UCSD-AML1 (cell line): ENCODE results near the gene GPRC5B.

ENCODE experiments used
- DNase-seq: peaks from one replicate; lab custom pipeline; 2025; ENCODE audit not compliant: unreplicated experiment; lab: John Stamatoyannopoulos, UW

Gene GPRC5B

GRCh38 chr16:19846436-19846835 lies 38.2 kb downstream of the GPRC5B start:
- DNase-seq, result no peak

GRCh38 chr16:19844945-19845641 lies 39.6 kb downstream of the GPRC5B start:
- DNase-seq, result no peak

DNA sequence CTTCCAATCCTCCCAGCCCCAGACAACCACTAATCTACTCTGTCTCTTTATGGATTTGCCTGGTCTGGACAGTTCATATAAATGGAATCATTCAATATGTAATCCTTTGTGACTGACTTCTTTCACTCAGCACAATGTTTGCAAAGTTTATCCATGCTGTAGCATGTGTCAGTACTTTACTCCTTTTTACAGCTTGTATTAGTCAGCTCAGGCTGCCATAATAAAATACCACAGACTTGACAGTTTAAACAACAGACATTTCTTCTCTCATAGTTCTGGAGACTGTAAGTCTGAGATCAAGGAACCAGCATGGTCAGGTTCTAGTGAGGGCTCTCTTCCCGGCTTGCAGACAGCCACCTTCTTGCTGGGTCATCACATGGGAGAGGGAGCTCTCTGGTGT lies 41.3 kb downstream of the GPRC5B start:
- DNase-seq, result no peak

- no peak for DNase-seq
Observed at GRCh38 chr16:19842426-19843157, 42.1 kb downstream of the GPRC5B start.

- DNase-seq, result no peak
Observed at GRCh38 chr16:19841184-19841583, 43.5 kb downstream of the GPRC5B start.

- DNase-seq, result no peak
Observed at GRCh38 chr16:19840524-19841110, 44.0 kb downstream of the GPRC5B start.

DNA sequence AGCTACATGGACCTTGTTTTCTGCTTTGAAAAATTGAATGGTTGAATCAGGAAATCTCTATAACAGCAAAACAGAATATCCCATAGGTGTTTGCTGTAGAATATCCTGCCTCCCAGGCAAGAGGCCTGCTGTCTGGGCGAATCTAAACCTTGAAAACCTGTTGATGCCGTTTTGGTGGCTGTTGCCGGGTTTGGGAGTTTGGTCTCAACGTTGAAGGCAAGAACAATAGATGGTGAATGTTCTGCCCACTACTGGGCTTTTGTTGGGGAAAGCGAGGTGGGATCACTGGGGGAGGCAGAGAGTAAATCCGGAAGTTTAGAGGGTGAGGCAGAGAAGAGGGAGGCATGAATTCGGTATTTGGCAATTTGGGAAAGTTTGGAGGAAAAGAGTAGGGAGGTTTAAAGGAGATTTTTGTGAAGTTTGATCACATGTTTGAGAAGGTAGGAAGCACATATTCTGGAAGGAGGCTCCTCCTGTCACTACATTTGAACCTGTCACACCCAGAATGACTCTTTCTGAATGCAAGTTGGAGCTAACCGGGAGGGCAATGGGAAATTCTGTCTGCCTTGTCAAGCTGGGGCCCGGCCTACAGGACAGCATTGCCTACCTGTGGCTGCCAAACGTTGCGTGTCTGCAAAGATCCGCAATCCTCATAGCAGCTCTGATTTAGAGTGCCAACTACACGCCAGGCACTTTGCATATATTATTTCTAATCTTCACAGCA lies 46.5 kb downstream of the GPRC5B start:
- DNase-seq, result no peak

DNA sequence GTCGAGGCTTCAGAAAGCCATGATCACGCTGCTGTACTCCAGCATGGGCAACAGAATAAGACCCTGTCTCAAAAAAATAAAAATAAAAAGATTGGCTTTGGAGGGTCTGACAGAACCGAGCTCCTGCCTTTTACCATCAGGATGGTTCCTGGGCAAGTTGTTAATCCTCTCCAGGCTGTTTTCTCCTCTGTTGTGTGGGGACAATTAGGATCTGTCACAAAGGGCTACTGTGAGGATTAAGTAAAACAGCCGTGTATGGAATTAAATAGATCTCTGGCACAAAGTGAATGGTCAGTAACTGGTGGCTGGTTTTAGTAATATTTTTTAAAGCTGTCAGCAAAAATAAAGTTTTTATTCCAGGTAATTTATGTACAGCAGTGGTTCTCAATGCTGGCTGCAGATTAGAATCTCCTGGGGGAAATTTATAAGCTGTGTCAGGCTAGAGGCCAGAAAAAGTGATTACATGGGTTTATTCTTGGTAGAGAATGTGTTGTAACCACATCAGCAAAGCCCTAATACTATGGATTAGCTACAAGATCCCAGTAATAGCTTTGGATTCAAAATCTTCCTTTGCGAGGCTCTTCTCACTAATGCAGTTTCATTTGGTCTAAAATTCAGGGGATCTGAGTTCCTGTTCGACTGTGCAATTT lies 47.2 kb downstream of the GPRC5B start:
- no peak for DNase-seq

DNA sequence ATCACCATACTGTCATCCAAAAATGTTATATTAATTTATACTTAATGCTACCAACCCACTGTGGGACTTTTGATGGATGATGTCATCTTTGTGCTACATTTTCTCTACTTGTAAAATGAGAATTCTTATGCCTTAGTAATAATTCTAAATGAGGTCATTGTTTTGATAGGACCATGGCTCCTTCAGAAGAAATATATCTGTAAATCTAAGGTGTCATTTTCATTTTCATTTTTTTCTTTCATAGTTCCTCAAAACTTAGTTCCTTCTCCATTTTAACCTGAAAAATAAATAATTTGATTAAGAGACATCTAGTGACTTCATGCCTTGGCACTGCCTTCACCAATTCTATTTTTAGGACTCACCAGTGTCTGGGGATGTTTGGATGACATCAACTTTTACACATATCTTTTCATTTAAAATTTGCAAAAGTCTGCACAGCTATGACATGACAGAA lies 48.7 kb downstream of the GPRC5B start:
- DNase-seq, result no peak

DNA sequence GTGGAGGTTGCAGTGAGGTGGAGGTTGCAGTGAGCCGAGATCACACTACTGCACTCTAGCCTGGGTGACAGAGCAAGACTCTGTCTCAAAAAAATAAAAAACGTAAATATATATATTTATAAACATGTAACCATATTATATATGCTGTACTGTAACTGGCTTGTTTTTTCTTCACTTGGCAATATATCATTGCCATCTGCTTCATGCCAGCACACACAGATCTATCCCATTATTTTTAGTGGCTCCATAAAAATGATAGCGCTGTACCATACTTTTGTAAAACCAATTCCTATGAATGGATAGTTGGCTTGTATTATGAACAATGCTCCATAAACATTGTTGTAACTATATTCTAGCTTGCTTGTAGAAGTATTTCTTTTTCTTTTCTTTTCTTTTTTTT lies 49.5 kb downstream of the GPRC5B start:
- no peak for DNase-seq

GRCh38 chr16:19833581-19833980 lies 51.1 kb downstream of the GPRC5B start:
- DNase-seq, result no peak

- DNase-seq, result no peak
Observed at GRCh38 chr16:19833176-19833575, 51.5 kb downstream of the GPRC5B start.

DNA sequence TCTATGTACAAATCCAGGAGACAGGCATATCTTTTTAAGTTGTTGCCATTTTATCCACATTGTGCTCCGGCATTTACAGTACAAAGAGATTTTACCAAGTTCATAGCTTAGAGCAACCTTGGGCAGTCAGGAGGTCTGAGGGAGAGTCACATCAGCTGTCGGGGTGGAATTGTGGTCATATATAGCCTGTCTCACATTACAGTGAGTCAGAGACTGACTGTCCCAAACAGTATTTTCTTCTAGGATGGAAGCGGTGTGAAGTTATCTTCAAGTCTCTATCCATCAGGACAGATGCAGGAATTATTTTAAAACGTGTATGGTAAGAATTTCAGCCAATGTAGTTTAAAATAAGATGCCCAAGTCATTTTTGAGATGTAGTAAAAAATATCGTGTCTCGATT lies 53.0 kb downstream of the GPRC5B start:
- DNase-seq, result no peak

GRCh38 chr16:19830902-19831560 lies 53.6 kb downstream of the GPRC5B start:
- no peak for DNase-seq

DNA sequence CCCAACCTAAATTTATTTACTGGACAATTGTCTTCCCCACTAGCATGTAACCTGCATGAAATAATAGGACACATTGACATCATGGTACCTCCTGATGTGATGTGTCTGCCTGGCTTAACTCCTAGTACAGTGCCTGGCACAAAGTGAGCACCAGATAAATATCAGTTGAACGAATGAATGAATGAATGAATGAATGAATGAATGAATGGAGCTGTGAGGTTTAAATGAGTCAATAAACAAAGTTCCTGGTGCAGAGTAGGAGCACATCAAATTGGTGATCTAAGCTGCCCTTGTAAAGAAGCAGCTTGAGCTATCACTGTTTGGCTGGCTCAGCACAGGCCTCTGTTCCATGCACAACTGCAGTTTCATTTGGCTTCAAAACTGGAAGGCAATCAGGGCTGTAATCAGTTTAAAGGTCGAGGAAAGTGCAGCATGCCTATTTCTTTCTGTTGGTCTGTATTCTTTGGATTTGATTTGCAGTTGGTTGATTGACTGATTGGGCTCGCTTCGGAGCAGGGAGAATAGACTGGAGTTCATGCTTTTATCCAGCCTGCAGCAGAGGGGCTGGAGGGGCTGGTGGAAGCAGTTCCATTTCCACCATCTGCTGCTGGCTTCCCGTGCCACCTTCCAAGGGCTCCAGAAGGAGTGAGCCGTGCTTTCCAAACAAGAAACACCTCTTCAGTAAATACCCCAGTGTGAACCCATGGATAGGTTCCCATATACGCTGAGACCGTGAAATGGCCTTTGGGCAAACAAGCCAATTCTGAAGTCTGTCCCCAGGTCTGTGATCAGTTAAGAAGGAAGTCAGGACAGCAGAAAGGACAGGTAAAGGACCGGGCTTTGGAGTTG lies 54.6 kb downstream of the GPRC5B start:
- no peak for DNase-seq

DNA sequence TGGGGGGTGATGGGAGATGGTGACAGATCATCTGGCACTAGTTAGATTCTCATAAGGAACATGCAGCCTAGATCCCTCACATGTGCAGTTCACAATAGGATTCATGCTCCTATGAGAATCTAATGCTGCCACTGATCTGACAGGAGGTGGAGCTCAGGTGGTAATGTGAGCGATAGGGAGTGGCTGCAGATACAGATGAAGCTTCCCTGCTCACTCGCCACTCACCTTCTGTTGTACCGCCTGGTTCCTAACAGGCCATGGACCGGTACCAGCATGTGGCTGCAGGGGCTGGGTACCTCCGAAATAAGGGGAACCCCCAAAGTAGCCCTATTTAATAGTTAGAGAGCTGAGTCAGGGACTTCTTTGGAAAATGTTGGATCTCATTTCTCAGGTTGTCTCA lies 60.4 kb downstream of the GPRC5B start:
- no peak for DNase-seq

GRCh38 chr16:19823322-19823721 lies 61.3 kb downstream of the GPRC5B start:
- DNase-seq, result no peak

- DNase-seq, result no peak
Observed at GRCh38 chr16:19822533-19822932, 62.1 kb downstream of the GPRC5B start.

DNA sequence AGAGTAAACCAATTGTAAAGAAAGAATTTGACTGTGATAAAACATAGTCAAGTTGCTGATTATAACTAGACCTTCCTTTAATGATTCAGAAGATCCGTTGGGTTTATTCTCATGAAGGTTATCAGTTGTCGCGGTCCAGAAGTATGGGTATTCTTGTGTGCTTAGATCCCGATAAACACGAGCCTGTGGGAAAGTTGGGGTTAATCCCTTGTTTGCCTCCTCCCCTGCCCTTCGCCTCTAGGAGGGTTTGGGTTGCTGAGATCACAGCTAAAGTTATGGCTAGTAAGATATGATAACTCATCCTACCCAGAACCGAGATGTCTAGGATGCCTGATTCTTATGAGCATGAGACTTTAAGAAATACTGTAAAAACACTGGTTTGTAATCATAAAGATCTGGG lies 66.8 kb downstream of the GPRC5B start:
- DNase-seq, result no peak

- DNase-seq, result no peak
Observed at GRCh38 chr16:19817122-19817521, 67.5 kb downstream of the GPRC5B start.
